K562 (cell line): Measurements from ENCODE around the gene SIRT7. TPM values are rescaled to one million over a fixed set of nuclear protein-coding genes. Genes with fewer than 3 reads are reported as not detected.

Source experiments
- ATAC-seq: fragments of 200-7000 bp; cut with Tn5 transposase; 3 replicates; pipeline ENCODE4 v1.9.1; 2020; ENCODE audit warnings: moderate library complexity
- BruUV-seq: library from RNA; stranded (reverse); fragments of 400-500 nt; replicated peaks from 2 replicates; lab custom pipeline; 2021; lab: Mats Ljungman, UMichigan
- CTCF ChIA-PET: fragments of 300-600 bp; formaldehyde crosslinking; extraction: SDS; loops from one replicate; lab custom pipeline; 2021; ENCODE audit warnings: low intra/inter-chr PET ratio; lab: Yijun Ruan, JAX
- POLR2A ChIA-PET: fragments of 300-600, 350-650 bp; sonication (Branson Sonifier 250); formaldehyde crosslinking; extraction: SDS; loops from one replicate; lab custom pipeline; 2021; ENCODE audit warnings: antibody characterized with exemption, inconsistent platforms; lab: Yijun Ruan, JAX
- DNase-seq, 4 experiments: peaks; one replicate each; pipeline versions ENCODE4 v3.0.0 to v3.0.0-alpha.2; 2011 to 2018; ENCODE audit warnings: low spot score in 3 of 4, mixed read lengths in 3 of 4; ENCODE audit errors: extremely low read depth in 1 of 4
- FAIRE-seq: peaks from 2 replicates; lab custom pipeline; 2011; peaks lifted over from hg19 to GRCh38; lab: Jason Lieb, UNC
- H2AFZ ChIP-seq: 2 replicates; pipeline ENCODE4 v1.6.0; 2011; ENCODE audit warnings: low read depth, low read length, control low read depth, inconsistent platforms
- H3K27ac ChIP-seq: fragments of 200-600 bp; 3 replicates; pipeline ENCODE4 v1.8.0; 2011; ENCODE audit warnings: low read depth, mild to moderate bottlenecking, control low read depth, inconsistent platforms, low read length, moderate library complexity, mixed read lengths; ENCODE audit errors: extremely low read depth
- H3K27me3 ChIP-seq, 2 experiments: fragments of 300-600 bp in 1 of 2; 2 replicates in 1 of 2; 3 replicates in 1 of 2; pipeline versions ENCODE4 v1.6.0 to v1.8.0; 2011; ENCODE audit warnings: inconsistent platforms in 2 of 2, low read length in 2 of 2, mild to moderate bottlenecking in 1 of 2, mixed read lengths in 1 of 2, moderate library complexity in 1 of 2; ENCODE audit not compliant: control insufficient read depth in 2 of 2, insufficient read depth in 2 of 2
- H3K36me3 ChIP-seq: fragments of 300-600 bp; 3 replicates; pipeline ENCODE4 v1.8.0; 2011; ENCODE audit warnings: mild to moderate bottlenecking, low read length, inconsistent platforms; ENCODE audit not compliant: control insufficient read depth, insufficient read depth
- H3K4me1 ChIP-seq, 2 experiments: fragments of 200-600 bp in 1 of 2; replicated peaks in 1 of 2; 2 replicates in 1 of 2; 3 replicates in 1 of 2; pipeline versions ENCODE4 v1.5.1 to v1.8.0; 2011; ENCODE audit warnings: inconsistent platforms in 2 of 2, low read length in 2 of 2, mild to moderate bottlenecking in 1 of 2, mixed read lengths in 1 of 2, moderate library complexity in 1 of 2; ENCODE audit not compliant: control insufficient read depth in 2 of 2, insufficient read depth in 2 of 2
- H3K4me2 ChIP-seq: 2 replicates; pipeline ENCODE4 v1.6.1; 2011; ENCODE audit warnings: low read length, control low read depth, inconsistent platforms, mixed read lengths; ENCODE audit not compliant: insufficient read depth
- H3K4me3 ChIP-seq: fragments of 200-600 bp; sonication (generic), shearing (Covaris generic); 2 replicates; pipeline ENCODE4 v1.5.1; 2016; ENCODE audit warnings: control low read depth, inconsistent platforms
- H3K79me2 ChIP-seq: fragments of 200-600 bp; 3 replicates; pipeline ENCODE4 v1.8.0; 2011; ENCODE audit warnings: low read length, inconsistent platforms; ENCODE audit not compliant: control insufficient read depth, insufficient read depth
- H3K9ac ChIP-seq, 2 experiments: 2 replicates each; pipeline versions ENCODE4 v1.6.0 to v1.6.1; 2011; ENCODE audit warnings: low read depth in 2 of 2, low read length in 2 of 2, control low read depth in 1 of 2, inconsistent platforms in 1 of 2, mild to moderate bottlenecking in 1 of 2, mixed read lengths in 1 of 2; ENCODE audit not compliant: insufficient read depth in 1 of 2
- H3K9me1 ChIP-seq: one replicate; pipeline ENCODE4 v1.6.0; 2011; ENCODE audit warnings: inconsistent platforms, mild to moderate bottlenecking, low read length, moderate library complexity; ENCODE audit not compliant: control insufficient read depth, insufficient read depth
- H3K9me3 ChIP-seq: replicated peaks from 2 replicates; pipeline ENCODE4 v1.5.1; 2011; ENCODE audit warnings: low read depth, low read length, inconsistent platforms; ENCODE audit not compliant: control insufficient read depth, insufficient read depth
- H4K20me1 ChIP-seq: replicated peaks from 2 replicates; pipeline ENCODE4 v1.6.1; 2011; ENCODE audit warnings: low read length, inconsistent platforms, mixed read lengths; ENCODE audit not compliant: control insufficient read depth, insufficient read depth
- POLR2G ChIP-seq: fragments of 200-400 bp; formaldehyde crosslinking; IDR thresholded peaks from 2 replicates; pipeline ENCODE4 v1.6.1; 2017; ENCODE audit warnings: low read depth, mild to moderate bottlenecking, antibody characterized with exemption, low read length, moderate library complexity
- RBFOX2 ChIP-seq: fragments of 200-400 bp; formaldehyde crosslinking; IDR thresholded peaks from 2 replicates; pipeline ENCODE4 v1.6.1; 2017; ENCODE audit warnings: low read depth, mild to moderate bottlenecking, low read length, moderate library complexity
- XRCC3 ChIP-seq: fragments of 450-650 bp; IDR thresholded peaks from 2 replicates; pipeline ENCODE4 v1.6.1; 2017; ENCODE audit warnings: mild to moderate bottlenecking, moderate library complexity
- WGBS: fragments of 100-300 bp; shearing (Covaris generic); methylation state at CpG from one replicate; pipeline ENCODE4 v1.1.6; 2016; ENCODE audit warnings: low coverage, mixed read lengths; ENCODE audit not compliant: insufficient coverage; ENCODE audit errors: missing lambda C conversion rate; 5-methylcytosine and 5-hydroxymethylcytosine counted together
- in situ Hi-C: fragments of 300-500 bp; cut with MboI; formaldehyde crosslinking; loops from 4 replicates; pipeline ENCODE4 v1.15.0; 2018; ENCODE audit warnings: inconsistent platforms, mixed read lengths
- intact Hi-C: fragments of 100-400 bp; cut with micrococcal nuclease; formaldehyde crosslinking; loops from 2 replicates; pipeline ENCODE4 v1.14.2; 2022
- polyA plus RNA-seq, 8 experiments: library from polyadenylated mRNA; depleted of rRNA in 4 of 8; stranded (reverse) in 5 of 8; unstranded in 3 of 8; fragments of >200 nt; fragmentation: Nextera tagmentation in 2 of 8; fragmentation: Illumina TruSeq in 1 of 8; extraction: Ambion mirVana in 2 of 8; extraction: Trizol in 1 of 8; gene quantifications; 2 replicates each; pipeline versions ENCODE4 v1.2.1 to v1.2.3, GENCODE V29; 2011 to 2014; ENCODE audit warnings: inconsistent platforms in 1 of 8, missing spikeins in 1 of 8
- total RNA-seq, 7 experiments: library from RNA; depleted of rRNA in 6 of 7; stranded (reverse); fragments of >200 nt in 6 of 7; fragmentation: Illumina TruSeq in 2 of 7; extraction: Trizol in 2 of 7; gene quantifications; 2 replicates each; pipeline versions ENCODE4 v1.2.1 to v1.2.3, GENCODE V29; 2011 to 2021; ENCODE audit warnings: low replicate concordance in 1 of 7

The SIRT7 gene
- total and polyA plus RNA-seq, 9 of the 15 experiments (the other 6 are each of a cell fraction or from before 2014, with no cell fraction given) = 1.6 to 54.8 (median 20.3) TPM

DNA sequence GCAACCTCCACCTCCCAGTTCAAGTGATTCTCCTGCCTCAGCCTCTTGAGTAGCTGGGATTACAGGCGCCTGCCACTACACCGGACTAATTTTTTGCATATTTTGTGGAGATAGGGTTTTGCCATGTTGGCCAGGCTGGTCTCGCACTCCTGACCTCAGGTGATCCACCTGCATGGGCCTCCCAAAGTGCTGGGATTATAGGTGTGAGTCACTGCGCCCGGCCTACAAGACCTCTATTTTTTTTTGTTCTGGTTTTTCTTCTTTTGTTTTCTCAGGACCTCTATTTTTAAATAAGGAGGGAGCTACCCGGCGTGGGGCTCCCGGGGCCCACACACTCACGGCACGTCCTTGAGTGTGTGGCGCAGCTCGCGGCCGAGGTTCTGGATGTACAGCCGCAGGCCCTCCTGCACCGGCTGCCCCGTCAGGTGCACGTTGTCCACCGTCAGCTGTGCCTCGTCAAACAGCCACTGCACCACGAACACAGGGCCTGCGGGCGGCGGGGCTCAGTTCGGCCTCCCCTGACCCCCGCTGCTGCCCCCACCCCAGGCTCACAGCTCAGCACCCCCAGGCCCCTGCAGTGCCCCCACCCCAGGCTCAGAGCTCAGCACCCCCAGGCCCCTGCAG lies 37.2 kb upstream of the SIRT7 start:
- TF ChIP-seq POLR2G (peak; percentile 40; the same call in 1 of the 2 replicates), RBFOX2 (peak; percentile 58), XRCC3 (no peak)
- TF ChIP-seq, all 486 proteins: peak for 2
- ChIA-PET POLR2A (interaction anchor here (1.0 to 1.8 kb wide), 4 partner anchors 14 to 68 kb away, joined by 3 to 12 read pairs (median 6); partner anchors contain the start of genes CENPX, LRRC45 and PYCR1), CTCF (no interaction called here)
- WGBS = 87% methylated on average over 3 of the region's 26 CpGs
- in situ Hi-C loops = no loop called here
- FAIRE-seq (no peak), DNase-seq (no peak), ATAC-seq (no peak)
- peaks cover 19% of the 10 kb centered on the region; the same call in 2 of the 3 replicates for H3K36me3 ChIP-seq
- no peak overlapping the region for H3K27ac ChIP-seq
- peaks cover 19% of the 10 kb centered on the region for H3K79me2 ChIP-seq
- H2AFZ ChIP-seq = no peak overlapping the region
- no peaks in the 10 kb centered on the region; the same call in 1 of the 2 replicates for H3K9me3 ChIP-seq
- intact Hi-C loops = loop anchor here (10.0 kb wide), 1 partner anchor 200 kb away; no protein-coding TSS in a partner anchor
- H3K27me3 ChIP-seq = no peaks in the 10 kb centered on the region
- H3K4me3 ChIP-seq = no peak overlapping the region
- no peaks in the 10 kb centered on the region for H4K20me1 ChIP-seq
- H3K4me2 ChIP-seq = no peak overlapping the region
- peaks cover 7 to 55% of the 10 kb centered on the region in 2 experiments; a peak in 4 of 5 replicates for H3K4me1 ChIP-seq
- H3K9me1 ChIP-seq = no peaks in the 10 kb centered on the region
- H3K9ac ChIP-seq = no peak overlapping the region
- BruUV-seq = no TSS peak
